K562 (cell line): Measurements from ENCODE around the gene VGLL4.

Experiments used
- BRF1 ChIP-seq: IDR thresholded peaks from 3 replicates; pipeline ENCODE4 v1.6.1; 2011; ENCODE audit warnings: borderline replicate concordance, mild to moderate bottlenecking; ENCODE audit not compliant: insufficient read length; ENCODE audit errors: extremely low read depth
- NFIC ChIP-seq: fragments of 450-650 bp; IDR thresholded peaks from 2 replicates; pipeline ENCODE4 v1.6.1; 2017; ENCODE audit warnings: mild to moderate bottlenecking, inconsistent platforms
- POLR2AphosphoS5 ChIP-seq: IDR thresholded peaks from 2 replicates; pipeline ENCODE4 v1.6.1; 2011; ENCODE audit warnings: mild to moderate bottlenecking, low read depth, low read length, moderate library complexity; ENCODE audit not compliant: control insufficient read depth, insufficient read depth

GRCh38 chr3:11565072-11565471 is 78.6 kb downstream of the VGLL4 start:
- TF ChIP-seq BRF1 (no peak), POLR2AphosphoS5 (no peak), NFIC (no peak)
